Measurements from ENCODE around the gene RC3H1.

The RC3H1 gene

GRCh38 chr1:174031099-174031498 is 8.9 kb upstream of the RC3H1 start:
- no peaks in the 10 kb centered on the region for H3K36me3 ChIP-seq

DNA sequence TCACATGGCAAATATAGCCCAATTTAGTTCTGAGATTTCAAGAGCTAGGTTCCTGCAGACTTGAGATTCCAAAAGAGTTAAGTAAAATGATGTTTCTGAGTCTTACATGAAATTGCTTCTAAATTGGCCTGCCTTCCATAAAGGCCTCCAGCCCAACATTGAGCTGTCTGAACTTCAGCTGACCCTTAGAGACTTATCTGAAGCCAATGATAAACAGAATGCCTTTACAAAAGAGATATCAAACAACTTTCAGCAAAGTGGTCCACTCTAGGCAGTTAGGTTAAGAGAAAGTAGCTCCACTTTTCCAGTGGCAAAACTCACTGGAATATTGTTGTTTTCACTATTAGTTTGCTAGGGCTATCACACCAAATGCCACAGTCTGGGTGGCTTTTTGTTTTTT is 6.3 kb upstream of the RC3H1 start:
- no peak overlapping the region for H3K27ac ChIP-seq
- TF ChIP-seq, protein P1, sequence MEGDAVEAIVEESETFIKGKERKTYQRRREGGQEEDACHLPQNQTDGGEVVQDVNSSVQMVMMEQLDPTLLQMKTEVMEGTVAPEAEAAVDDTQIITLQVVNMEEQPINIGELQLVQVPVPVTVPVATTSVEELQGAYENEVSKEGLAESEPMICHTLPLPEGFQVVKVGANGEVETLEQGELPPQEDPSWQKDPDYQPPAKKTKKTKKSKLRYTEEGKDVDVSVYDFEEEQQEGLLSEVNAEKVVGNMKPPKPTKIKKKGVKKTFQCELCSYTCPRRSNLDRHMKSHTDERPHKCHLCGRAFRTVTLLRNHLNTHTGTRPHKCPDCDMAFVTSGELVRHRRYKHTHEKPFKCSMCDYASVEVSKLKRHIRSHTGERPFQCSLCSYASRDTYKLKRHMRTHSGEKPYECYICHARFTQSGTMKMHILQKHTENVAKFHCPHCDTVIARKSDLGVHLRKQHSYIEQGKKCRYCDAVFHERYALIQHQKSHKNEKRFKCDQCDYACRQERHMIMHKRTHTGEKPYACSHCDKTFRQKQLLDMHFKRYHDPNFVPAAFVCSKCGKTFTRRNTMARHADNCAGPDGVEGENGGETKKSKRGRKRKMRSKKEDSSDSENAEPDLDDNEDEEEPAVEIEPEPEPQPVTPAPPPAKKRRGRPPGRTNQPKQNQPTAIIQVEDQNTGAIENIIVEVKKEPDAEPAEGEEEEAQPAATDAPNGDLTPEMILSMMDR (IDR thresholded peaks at IDR 0.05; ENCODE audit: low read depth, low read length) = no peak
- no peaks in the 10 kb centered on the region for H3K36me3 ChIP-seq
- no peaks in the 10 kb centered on the region for H3K27me3 ChIP-seq (ENCODE audit: insufficient read depth, low read depth, severe bottlenecking)
- H3K4me3 ChIP-seq (ENCODE audit: low read depth, low read length) = no peak overlapping the region
- no peaks in the 10 kb centered on the region for H3K9me3 ChIP-seq (ENCODE audit: severe bottlenecking)
- DNase-seq = no peak

More at GRCh38 chr1:174031099-174031498, 8.9 kb upstream of the RC3H1 start:
- DNase-seq = no peak
- no peaks in the 10 kb centered on the region for H3K9me3 ChIP-seq (ENCODE audit: severe bottlenecking)
- TF ChIP-seq, protein P1 (IDR thresholded peaks at IDR 0.05; ENCODE audit: low read depth, low read length) = no peak
- H3K27me3 ChIP-seq (ENCODE audit: insufficient read depth, low read depth, severe bottlenecking) = no peaks in the 10 kb centered on the region
- no peak overlapping the region for H3K27ac ChIP-seq
- H3K4me3 ChIP-seq (ENCODE audit: low read depth, low read length) = no peak overlapping the region

- peak overlapping the region; percentile 69 for H3K4me3 ChIP-seq (ENCODE audit: low read depth, low read length)
- TF ChIP-seq, protein P1 (IDR thresholded peaks at IDR 0.05; ENCODE audit: low read depth, low read length) = no peak
These were observed 1.3 kb upstream of the RC3H1 start for GRCh38 chr1:174023440-174023839.

GRCh38 chr1:174022976-174023277 is 770 bp upstream of the RC3H1 start:
- peak overlapping the region; percentile 87 for H3K27ac ChIP-seq
- TF ChIP-seq, protein P1 (IDR thresholded peaks at IDR 0.05; ENCODE audit: low read depth, low read length) = no peak
- H3K9me3 ChIP-seq (ENCODE audit: severe bottlenecking) = no peaks in the 10 kb centered on the region
- H3K4me3 ChIP-seq (ENCODE audit: low read depth, low read length) = peak overlapping the region; percentile 69
- DNase-seq = no peak
- H3K36me3 ChIP-seq = peaks cover 17% of the 10 kb centered on the region
- H3K27me3 ChIP-seq (ENCODE audit: insufficient read depth, low read depth, severe bottlenecking) = no peaks in the 10 kb centered on the region

More at GRCh38 chr1:174023440-174023839, 1.3 kb upstream of the RC3H1 start:
- peak overlapping the region; percentile 87 for H3K27ac ChIP-seq
- DNase-seq = peak; percentile 78
- H3K9me3 ChIP-seq (ENCODE audit: severe bottlenecking) = no peaks in the 10 kb centered on the region
- peaks cover 17% of the 10 kb centered on the region for H3K36me3 ChIP-seq
- no peaks in the 10 kb centered on the region for H3K27me3 ChIP-seq (ENCODE audit: insufficient read depth, low read depth, severe bottlenecking)

DNA sequence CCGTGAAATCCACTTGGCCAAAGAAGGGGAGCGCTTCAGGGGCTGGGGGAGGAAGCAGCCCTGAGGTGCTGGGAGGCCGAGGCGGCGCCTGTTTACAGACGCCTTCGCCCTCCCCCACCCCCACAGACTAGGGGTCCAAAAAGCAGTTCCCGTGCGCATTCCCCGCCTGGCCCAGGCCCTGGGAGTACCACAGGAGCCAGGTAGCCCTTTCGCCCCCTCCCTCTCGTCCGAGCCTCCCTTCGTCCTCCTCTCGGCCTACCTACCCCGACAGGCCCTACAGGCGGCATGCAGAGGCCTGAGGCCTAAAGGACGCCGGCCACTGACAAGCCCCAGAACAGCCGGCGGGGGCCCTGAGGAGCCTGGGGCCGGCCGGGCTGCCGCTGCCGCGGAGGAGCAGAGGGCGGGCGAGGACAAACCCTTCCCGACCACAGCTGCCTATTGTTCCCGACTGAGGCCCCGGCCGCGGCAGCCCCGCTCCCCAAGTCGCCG is 522 bp downstream of the RC3H1 start:
- peak; percentile 60 for DNase-seq
- peak overlapping the region; percentile 87 for H3K27ac ChIP-seq
- H3K9me3 ChIP-seq (ENCODE audit: severe bottlenecking) = no peaks in the 10 kb centered on the region
- H3K4me3 ChIP-seq (ENCODE audit: low read depth, low read length) = peak overlapping the region; percentile 69
- peaks cover 17% of the 10 kb centered on the region for H3K36me3 ChIP-seq
- TF ChIP-seq, protein P1 (IDR thresholded peaks at IDR 0.05; ENCODE audit: low read depth, low read length) = no peak
- H3K27me3 ChIP-seq (ENCODE audit: insufficient read depth, low read depth, severe bottlenecking) = no peaks in the 10 kb centered on the region

GRCh38 chr1:174018565-174018964 is 3.6 kb downstream of the RC3H1 start:
- TF ChIP-seq, protein P1 (IDR thresholded peaks at IDR 0.05; ENCODE audit: low read depth, low read length) = no peak
- no peak for DNase-seq
- H3K4me3 ChIP-seq (ENCODE audit: low read depth, low read length) = no peak overlapping the region
- H3K9me3 ChIP-seq (ENCODE audit: severe bottlenecking) = no peaks in the 10 kb centered on the region
- no peaks in the 10 kb centered on the region for H3K27me3 ChIP-seq (ENCODE audit: insufficient read depth, low read depth, severe bottlenecking)
- peaks cover 19% of the 10 kb centered on the region for H3K36me3 ChIP-seq
- H3K27ac ChIP-seq = no peak overlapping the region
